Activated naive CD4-positive, alpha-beta T cell treated with anti-CD3 and anti-CD28 coated beads, Interleukin-2, amount 10 ng/mL, durations not matched to agents 7 days and 5 days (primary cell): ENCODE measurements around the gene CENPC.
"Not testable (repeated sequence)": the region's sequence is repeated elsewhere in the genome, so short reads cannot be mapped to it uniquely, and the experiment has no call there.

Source experiments
- CTCF ChIA-PET: fragments of 350-600 bp; sonication (Branson Sonifier 250); formaldehyde crosslinking; loops from one replicate; lab custom pipeline; 2021; ENCODE audit warnings: antibody characterized with exemption; lab: Charles Lee
- DNase-seq: peaks from one replicate; pipeline ENCODE4 v3.0.0-alpha.2; 2020
- H3K27ac Mint-ChIP-seq: one replicate; pipeline ENCODE4 v1.8.0; 2021; ENCODE audit warnings: mild to moderate bottlenecking, moderate library complexity, mixed read lengths
- H3K27me3 Mint-ChIP-seq: one replicate; pipeline ENCODE4 v1.8.0; 2021; ENCODE audit warnings: mild to moderate bottlenecking, mixed read lengths
- H3K36me3 Mint-ChIP-seq: one replicate; pipeline ENCODE4 v1.8.0; 2021; ENCODE audit warnings: mixed read lengths
- H3K4me1 Mint-ChIP-seq: one replicate; pipeline ENCODE4 v1.8.0; 2021; ENCODE audit warnings: mixed read lengths
- H3K4me3 Mint-ChIP-seq: one replicate; pipeline ENCODE4 v1.8.0; 2021; ENCODE audit warnings: mild to moderate bottlenecking, moderate library complexity, mixed read lengths
- H3K9me3 Mint-ChIP-seq: one replicate; pipeline ENCODE4 v1.8.0; 2021; ENCODE audit warnings: mixed read lengths

Gene CENPC

GRCh38 chr4:67542076-67542475 lies 3.2 kb downstream of the CENPC start:
- Mint-ChIP-seq H3K27ac (no peak overlapping the region), H3K9me3 (no peaks in the 10 kb centered on the region), H3K4me3 (no peak overlapping the region), H3K4me1 (peaks cover 37% of the 10 kb centered on the region), H3K36me3 (peaks cover 56% of the 10 kb centered on the region), H3K27me3 (no peaks in the 10 kb centered on the region)
- CTCF ChIA-PET, result no interaction called here
- DNase-seq, result no peak

GRCh38 chr4:67539830-67540229 lies 5.5 kb downstream of the CENPC start:
- no peak for DNase-seq
- peaks cover 65% of the 10 kb centered on the region for H3K36me3 Mint-ChIP-seq
- CTCF ChIA-PET, result no interaction called here
- H3K4me1 Mint-ChIP-seq, result peaks cover 32% of the 10 kb centered on the region
- H3K4me3 Mint-ChIP-seq, result no peak overlapping the region
- H3K27me3 Mint-ChIP-seq, result no peaks in the 10 kb centered on the region
- no peaks in the 10 kb centered on the region for H3K9me3 Mint-ChIP-seq
- H3K27ac Mint-ChIP-seq, result no peak overlapping the region

GRCh38 chr4:67535280-67535840 lies 9.9 kb downstream of the CENPC start:
- Mint-ChIP-seq H3K27me3 (no peaks in the 10 kb centered on the region), H3K4me3 (no peak overlapping the region), H3K4me1 (peaks cover 4% of the 10 kb centered on the region), H3K36me3 (peaks cover 77% of the 10 kb centered on the region), H3K9me3 (peaks cover 9% of the 10 kb centered on the region), H3K27ac (no peak overlapping the region)
- DNase-seq, result no peak
- CTCF ChIA-PET, result no interaction called here

- peaks cover 9% of the 10 kb centered on the region for H3K9me3 Mint-ChIP-seq
- no peak overlapping the region for H3K27ac Mint-ChIP-seq
- peaks cover 73% of the 10 kb centered on the region for H3K36me3 Mint-ChIP-seq
- H3K4me3 Mint-ChIP-seq, result no peak overlapping the region
- CTCF ChIA-PET, result no interaction called here
- DNase-seq, result no peak
- no peaks in the 10 kb centered on the region for H3K27me3 Mint-ChIP-seq
- H3K4me1 Mint-ChIP-seq, result peaks cover 4% of the 10 kb centered on the region
Observed at GRCh38 chr4:67533112-67533511, 12.2 kb downstream of the CENPC start.

GRCh38 chr4:67532397-67532796 lies 12.9 kb downstream of the CENPC start:
- peaks cover 75% of the 10 kb centered on the region for H3K36me3 Mint-ChIP-seq
- H3K9me3 Mint-ChIP-seq, H3K27me3 Mint-ChIP-seq, CTCF ChIA-PET, H3K4me1 Mint-ChIP-seq, DNase-seq, H3K27ac Mint-ChIP-seq, H3K4me3 Mint-ChIP-seq: not testable (repeated sequence)

- DNase-seq, result no peak
- CTCF ChIA-PET, result no interaction called here
- H3K4me3 Mint-ChIP-seq, result no peak overlapping the region
- H3K27me3 Mint-ChIP-seq, result no peaks in the 10 kb centered on the region
- H3K27ac Mint-ChIP-seq, result no peak overlapping the region
- H3K9me3 Mint-ChIP-seq, result peaks cover 9% of the 10 kb centered on the region
- peaks cover 10% of the 10 kb centered on the region for H3K4me1 Mint-ChIP-seq
- peaks cover 80% of the 10 kb centered on the region for H3K36me3 Mint-ChIP-seq
Observed at GRCh38 chr4:67531379-67531962, 13.8 kb downstream of the CENPC start.

GRCh38 chr4:67524140-67524539 lies 21.2 kb downstream of the CENPC start:
- peaks cover 52% of the 10 kb centered on the region for H3K4me1 Mint-ChIP-seq
- H3K27me3 Mint-ChIP-seq, H3K4me3 Mint-ChIP-seq, H3K9me3 Mint-ChIP-seq, DNase-seq, CTCF ChIA-PET: not testable (repeated sequence)
- H3K36me3 Mint-ChIP-seq, result peaks cover 72% of the 10 kb centered on the region
- peak overlapping the region; percentile 80 for H3K27ac Mint-ChIP-seq

GRCh38 chr4:67522851-67523671 lies 22.2 kb downstream of the CENPC start:
- H3K36me3 Mint-ChIP-seq, result peaks cover 71% of the 10 kb centered on the region

GRCh38 chr4:67522230-67522629 lies 23.1 kb downstream of the CENPC start:
- H3K27ac Mint-ChIP-seq, result no peak overlapping the region
- CTCF ChIA-PET, result no interaction called here
- no peak overlapping the region for H3K4me3 Mint-ChIP-seq
- peaks cover 8% of the 10 kb centered on the region for H3K9me3 Mint-ChIP-seq
- peaks cover 67% of the 10 kb centered on the region for H3K36me3 Mint-ChIP-seq
- peaks cover 52% of the 10 kb centered on the region for H3K4me1 Mint-ChIP-seq
- no peak for DNase-seq
- no peaks in the 10 kb centered on the region for H3K27me3 Mint-ChIP-seq

More at GRCh38 chr4:67522851-67523671, 22.2 kb downstream of the CENPC start:
- Mint-ChIP-seq H3K9me3 (peaks cover 8% of the 10 kb centered on the region), H3K4me3 (no peak overlapping the region), H3K4me1 (peaks cover 52% of the 10 kb centered on the region), H3K27ac (peak overlapping the region; percentile 91), H3K27me3 (no peaks in the 10 kb centered on the region)
- CTCF ChIA-PET, result no interaction called here
- DNase-seq, result no peak

GRCh38 chr4:67521506-67521905 lies 23.8 kb downstream of the CENPC start:
- Mint-ChIP-seq H3K4me1 (peaks cover 46% of the 10 kb centered on the region), H3K9me3 (peaks cover 8% of the 10 kb centered on the region), H3K27me3 (no peaks in the 10 kb centered on the region), H3K36me3 (peaks cover 62% of the 10 kb centered on the region), H3K27ac (peak overlapping the region; percentile 64), H3K4me3 (no peak overlapping the region)
- DNase-seq, result no peak
- CTCF ChIA-PET, result no interaction called here

GRCh38 chr4:67520141-67520540 lies 25.2 kb downstream of the CENPC start:
- Mint-ChIP-seq H3K4me3 (no peak overlapping the region), H3K4me1 (peaks cover 37% of the 10 kb centered on the region)

GRCh38 chr4:67512501-67512900 lies 32.8 kb downstream of the CENPC start:
- Mint-ChIP-seq H3K4me1 (peaks cover 11% of the 10 kb centered on the region), H3K27ac (no peak overlapping the region)

More at GRCh38 chr4:67520141-67520540, 25.2 kb downstream of the CENPC start:
- CTCF ChIA-PET, result no interaction called here
- DNase-seq, result no peak
- peaks cover 56% of the 10 kb centered on the region for H3K36me3 Mint-ChIP-seq
- no peaks in the 10 kb centered on the region for H3K9me3 Mint-ChIP-seq
- peak overlapping the region; percentile 22 for H3K27ac Mint-ChIP-seq
- H3K27me3 Mint-ChIP-seq, result no peaks in the 10 kb centered on the region

GRCh38 chr4:67500373-67500772 lies 44.9 kb downstream of the CENPC start:
- H3K4me1 Mint-ChIP-seq, result no peaks in the 10 kb centered on the region
- H3K9me3 Mint-ChIP-seq, result no peaks in the 10 kb centered on the region
- DNase-seq, result no peak
- H3K4me3 Mint-ChIP-seq, result no peak overlapping the region
- peaks cover 51% of the 10 kb centered on the region for H3K36me3 Mint-ChIP-seq
- CTCF ChIA-PET, result no interaction called here
- H3K27me3 Mint-ChIP-seq, result no peaks in the 10 kb centered on the region
- H3K27ac Mint-ChIP-seq, result no peak overlapping the region

More at GRCh38 chr4:67512501-67512900, 32.8 kb downstream of the CENPC start:
- Mint-ChIP-seq H3K36me3 (peaks cover 62% of the 10 kb centered on the region), H3K27me3 (no peaks in the 10 kb centered on the region), H3K9me3 (no peaks in the 10 kb centered on the region), H3K4me3 (no peak overlapping the region)
- no peak for DNase-seq
- CTCF ChIA-PET, result no interaction called here

- H3K27me3 Mint-ChIP-seq, result no peaks in the 10 kb centered on the region
- peaks cover 51% of the 10 kb centered on the region for H3K36me3 Mint-ChIP-seq
- H3K27ac Mint-ChIP-seq, result no peak overlapping the region
- no peaks in the 10 kb centered on the region for H3K4me1 Mint-ChIP-seq
- CTCF ChIA-PET, result no interaction called here
- no peak for DNase-seq
- H3K4me3 Mint-ChIP-seq, result no peak overlapping the region
- no peaks in the 10 kb centered on the region for H3K9me3 Mint-ChIP-seq
Observed at GRCh38 chr4:67499799-67500198, 45.5 kb downstream of the CENPC start.
